Midbrain (tissue), 1 donor: ENCODE results near the gene VIPR2.
"Not testable (repeated sequence)": the region's sequence is repeated elsewhere in the genome, so short reads cannot be mapped to it uniquely, and the experiment has no call there.

Experiments used
- DNase-seq: peaks from one replicate; lab custom pipeline; 2025; lab: John Stamatoyannopoulos, UW

VIPR2 gene

DNA sequence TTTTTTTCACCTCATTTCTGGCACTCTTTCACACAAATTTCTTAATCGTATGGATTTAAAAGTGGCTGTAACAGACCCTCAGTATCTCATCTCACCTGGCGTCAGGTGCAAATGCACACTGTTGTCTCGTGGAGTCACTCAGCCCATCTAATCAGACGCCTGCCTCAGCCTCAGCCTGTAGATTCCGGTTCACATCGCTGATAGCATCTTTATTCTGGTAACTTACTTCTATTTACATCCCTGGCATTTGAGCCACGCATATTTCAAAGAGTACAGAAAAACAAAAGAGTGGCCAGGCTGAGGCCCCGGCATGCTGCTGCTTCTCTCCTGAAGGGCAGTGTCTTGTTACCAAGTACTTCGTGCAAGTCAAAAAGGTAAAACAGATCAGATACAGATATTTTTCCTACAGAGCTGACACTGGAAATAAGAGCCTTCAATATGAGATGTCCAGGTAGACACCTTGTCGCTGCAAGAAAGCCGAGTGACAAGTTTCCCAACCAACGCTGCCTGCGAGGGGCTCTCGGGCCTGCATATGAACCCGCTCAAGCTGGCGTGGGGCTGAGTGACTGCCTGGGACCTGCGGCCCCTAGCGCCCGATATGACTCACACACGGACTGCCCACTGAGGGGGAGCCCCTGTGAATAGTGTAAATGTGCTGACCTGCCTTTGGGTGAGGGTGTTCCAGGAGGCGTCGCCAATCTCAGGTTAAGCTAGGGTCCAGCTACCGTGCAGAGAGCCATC, 4.3 kb downstream of the VIPR2 start:
- DNase-seq = no peak

DNA sequence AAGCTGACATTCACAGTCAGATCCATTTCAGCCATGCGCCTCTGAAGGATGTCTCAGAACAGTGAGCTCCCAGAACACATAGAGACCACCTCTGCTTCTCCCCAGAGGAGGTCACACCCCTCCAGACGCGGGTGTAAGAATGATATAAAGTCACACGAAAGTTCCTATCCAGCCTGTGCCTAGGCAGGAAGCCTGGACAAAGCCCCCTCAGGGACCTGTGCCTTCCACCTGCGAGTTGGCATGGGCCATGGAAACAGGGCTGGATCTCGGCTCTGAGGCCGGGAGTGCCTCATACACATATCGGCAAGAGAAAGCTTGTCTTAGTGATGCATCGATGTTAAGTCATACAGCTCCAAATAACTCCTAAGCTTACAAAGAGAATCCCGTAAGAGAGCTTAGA, 5.0 kb downstream of the VIPR2 start:
- no peak for DNase-seq

DNA sequence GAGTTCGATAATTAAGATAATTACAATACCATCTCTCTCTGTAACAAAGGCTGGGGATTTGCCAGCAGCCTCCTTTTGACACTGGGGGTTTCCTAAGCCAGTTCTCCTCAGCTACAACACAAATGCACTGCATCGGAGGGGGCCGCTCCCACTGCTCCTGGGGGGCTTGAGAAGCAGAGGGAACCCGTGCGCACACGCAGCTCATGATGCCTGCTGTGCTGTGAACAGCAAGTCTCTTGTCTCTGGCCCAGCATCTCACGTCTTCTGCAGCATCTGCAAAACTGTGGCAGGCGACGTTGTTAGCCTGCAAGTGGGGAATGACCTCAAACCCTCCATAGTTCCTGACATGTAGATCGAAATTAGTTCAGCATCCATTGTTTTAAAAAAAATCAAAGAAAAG, 5.5 kb downstream of the VIPR2 start:
- DNase-seq = no peak

DNA sequence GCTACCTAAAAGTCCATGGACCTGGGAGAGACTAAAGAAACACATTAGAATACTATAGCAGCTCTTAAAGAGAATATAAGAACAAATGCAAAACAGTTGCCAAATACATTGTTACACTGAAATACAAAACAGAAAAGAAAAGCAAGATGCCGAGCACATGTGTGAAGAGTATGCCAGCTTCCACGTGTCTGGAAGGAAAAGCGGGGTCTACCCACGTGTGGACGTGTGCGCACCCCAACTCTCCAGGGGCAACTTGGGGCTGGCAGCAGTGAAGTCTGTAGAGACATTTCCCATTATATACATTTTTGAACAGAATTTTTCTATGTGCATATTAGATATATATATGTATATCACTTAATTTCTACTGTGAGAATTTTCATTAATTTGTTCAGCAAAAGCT, 6.2 kb downstream of the VIPR2 start:
- no peak for DNase-seq

GRCh38 chr7:159137906-159138305, 6.8 kb downstream of the VIPR2 start:
- DNase-seq = no peak

- no peak for DNase-seq
Measured at GRCh38 chr7:159136846-159137245, 7.8 kb downstream of the VIPR2 start.

GRCh38 chr7:159136442-159136841, 8.2 kb downstream of the VIPR2 start:
- DNase-seq = no peak

GRCh38 chr7:159136013-159136412, 8.7 kb downstream of the VIPR2 start:
- no peak for DNase-seq

DNA sequence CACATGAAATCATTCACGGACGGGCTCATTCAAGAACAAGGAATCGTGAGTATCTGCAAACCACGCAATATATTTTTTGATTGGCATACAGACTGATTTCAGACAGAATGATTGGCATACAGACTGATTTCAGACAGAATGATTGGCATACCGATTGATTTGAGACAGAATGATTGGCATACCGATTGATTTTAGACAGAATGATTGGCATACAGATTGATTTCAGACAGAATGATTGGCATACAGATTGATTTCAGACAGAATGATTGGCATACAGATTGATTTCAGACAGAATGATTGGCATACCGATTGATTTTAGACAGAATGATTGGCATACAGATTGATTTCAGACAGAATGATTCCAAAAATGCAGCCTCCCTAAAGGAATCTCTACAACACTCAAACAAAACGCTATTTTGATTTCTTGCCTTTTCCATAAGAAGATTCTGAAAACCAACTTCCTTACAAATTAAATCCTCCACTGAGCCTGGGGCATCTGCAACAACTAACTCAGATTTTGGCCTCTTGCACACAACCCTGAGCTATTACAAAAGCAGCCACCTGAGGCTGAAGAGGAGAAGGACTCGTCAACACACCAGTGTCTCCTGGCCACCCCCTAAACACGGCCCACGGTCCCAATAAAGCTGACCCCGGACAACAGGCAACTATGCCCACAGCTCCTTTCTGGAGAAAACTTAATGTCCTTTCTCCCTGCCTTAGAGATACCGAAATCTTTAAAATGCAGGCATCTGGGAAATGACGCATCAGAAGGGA, 11.8 kb downstream of the VIPR2 start:
- DNase-seq = not testable (repeated sequence)

DNA sequence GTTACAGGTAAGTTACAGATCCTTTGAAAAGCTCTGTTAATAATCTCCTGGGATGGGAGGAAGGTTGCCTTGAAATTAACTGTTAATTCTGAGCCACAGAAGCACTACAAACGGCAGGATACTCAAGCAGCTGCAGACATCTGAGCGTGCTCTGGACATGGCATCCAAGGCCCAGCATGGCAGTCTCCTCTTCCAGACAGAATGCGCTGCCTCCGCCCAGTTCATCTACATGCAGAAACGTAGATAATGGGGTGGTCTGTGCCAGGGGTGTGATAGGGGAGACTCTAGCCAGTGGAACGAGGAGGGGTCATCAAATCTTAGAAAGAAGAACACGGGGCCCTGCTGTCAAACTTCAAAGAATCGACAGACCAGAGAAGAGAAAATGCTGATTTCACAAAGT, 13.8 kb downstream of the VIPR2 start:
- DNase-seq = no peak

DNA sequence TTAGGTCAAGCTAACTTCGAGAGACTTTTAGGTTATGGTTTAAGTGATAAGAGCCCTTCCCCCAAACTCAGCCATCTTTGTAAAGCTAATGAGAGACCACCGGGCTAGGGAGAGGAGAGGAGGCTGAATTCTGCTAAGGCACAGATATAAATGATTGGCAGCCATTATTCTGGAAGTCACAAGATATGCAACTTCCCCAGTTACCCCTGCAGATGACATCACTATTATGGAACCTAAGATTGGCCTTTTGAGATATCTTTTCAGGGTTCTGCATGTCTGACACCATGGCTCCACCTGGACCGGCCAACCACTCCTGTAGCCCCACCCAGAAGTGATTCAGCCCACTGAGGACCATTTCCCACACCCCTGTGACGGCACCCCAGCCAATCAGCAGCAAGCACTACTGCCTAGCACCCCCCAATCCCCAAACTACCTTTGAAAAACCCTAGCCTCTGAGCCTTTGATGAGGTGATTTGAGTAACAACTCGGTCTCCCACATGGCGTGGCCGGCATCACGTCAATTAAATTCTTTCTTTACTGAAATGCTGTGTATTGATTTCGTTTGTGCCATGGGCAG, 14.4 kb downstream of the VIPR2 start:
- DNase-seq = no peak

GRCh38 chr7:159128767-159129166, 15.9 kb downstream of the VIPR2 start:
- no peak for DNase-seq

- no peak for DNase-seq
Measured at GRCh38 chr7:159127691-159128642, 16.7 kb downstream of the VIPR2 start.

GRCh38 chr7:159126311-159127260, 18.1 kb downstream of the VIPR2 start:
- no peak for DNase-seq

DNA sequence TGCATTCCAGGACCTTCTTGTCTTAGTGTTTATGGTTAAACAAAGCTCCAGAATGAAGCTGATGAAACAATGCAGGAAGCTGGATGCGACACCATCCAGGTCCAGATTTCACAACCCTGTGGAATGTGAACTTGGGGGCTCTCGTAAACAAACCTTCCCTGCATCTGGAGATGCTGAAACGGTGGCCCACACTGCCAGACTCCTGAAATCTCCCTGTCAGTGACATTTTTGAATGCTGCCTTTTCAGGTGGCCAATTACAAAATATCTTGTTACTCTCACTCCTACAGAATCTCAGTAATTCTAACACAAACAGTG, 18.8 kb downstream of the VIPR2 start:
- no peak for DNase-seq

DNA sequence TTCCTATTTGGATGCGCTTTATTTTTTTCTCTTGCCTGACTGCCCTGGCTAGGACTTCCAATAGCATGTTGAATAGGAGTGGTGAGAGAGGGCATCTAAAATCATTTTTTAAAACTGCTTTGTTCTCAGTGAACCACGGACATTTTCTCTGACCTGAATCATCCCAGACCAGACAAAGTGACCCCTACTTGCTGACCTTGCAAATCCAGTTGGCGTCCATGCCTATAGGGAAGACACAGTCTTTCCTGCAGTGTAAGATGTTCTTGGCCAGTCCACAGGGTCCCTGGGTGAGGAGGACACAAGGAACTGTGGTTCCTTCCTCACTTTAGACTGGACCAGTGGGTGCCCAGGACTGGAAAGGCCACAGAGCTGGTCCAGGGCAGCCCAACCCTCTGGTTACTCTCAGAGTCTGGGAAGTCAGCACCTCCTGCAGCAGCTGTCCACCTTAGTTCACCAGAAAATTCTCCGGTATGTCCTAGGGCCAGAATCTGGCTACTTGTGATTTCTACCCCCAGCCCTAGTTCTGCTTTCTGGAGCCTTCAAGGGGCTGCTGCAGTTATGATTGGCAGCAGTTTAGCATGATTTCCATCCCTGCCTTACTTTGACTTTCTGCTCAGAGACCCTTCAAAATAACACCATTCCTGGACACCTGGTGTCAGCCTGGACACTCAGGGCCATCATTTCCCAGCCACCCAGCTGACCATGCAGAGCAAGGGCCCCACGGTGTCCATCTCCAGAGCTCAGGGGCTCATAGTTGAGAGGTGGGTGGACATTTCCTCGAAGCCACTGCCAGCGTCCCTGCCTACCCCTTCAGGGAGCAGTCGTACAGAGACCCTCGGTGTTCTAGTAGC, 19.3 kb downstream of the VIPR2 start:
- DNase-seq = no peak

GRCh38 chr7:159123793-159124192, 20.9 kb downstream of the VIPR2 start:
- DNase-seq = not testable (repeated sequence)

DNA sequence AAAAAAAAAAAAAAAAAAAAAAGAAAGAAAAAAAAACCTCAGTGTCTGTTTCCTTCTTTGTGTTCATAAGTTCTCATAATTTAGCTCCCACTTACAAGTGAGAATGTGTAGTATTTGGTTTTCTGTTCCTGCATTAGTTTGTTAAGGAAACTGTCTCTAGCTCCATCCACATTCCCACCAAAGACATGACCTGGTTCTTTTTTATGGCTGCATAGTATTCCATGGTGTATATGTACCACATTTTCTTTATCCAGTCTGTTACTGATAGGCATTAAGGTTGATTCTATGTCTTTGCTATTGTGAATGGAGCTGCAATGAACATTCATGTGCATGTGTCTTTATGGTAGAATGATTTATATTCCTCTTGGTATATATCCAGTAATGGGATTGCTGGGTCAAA, 21.4 kb downstream of the VIPR2 start:
- DNase-seq = not testable (repeated sequence)

DNA sequence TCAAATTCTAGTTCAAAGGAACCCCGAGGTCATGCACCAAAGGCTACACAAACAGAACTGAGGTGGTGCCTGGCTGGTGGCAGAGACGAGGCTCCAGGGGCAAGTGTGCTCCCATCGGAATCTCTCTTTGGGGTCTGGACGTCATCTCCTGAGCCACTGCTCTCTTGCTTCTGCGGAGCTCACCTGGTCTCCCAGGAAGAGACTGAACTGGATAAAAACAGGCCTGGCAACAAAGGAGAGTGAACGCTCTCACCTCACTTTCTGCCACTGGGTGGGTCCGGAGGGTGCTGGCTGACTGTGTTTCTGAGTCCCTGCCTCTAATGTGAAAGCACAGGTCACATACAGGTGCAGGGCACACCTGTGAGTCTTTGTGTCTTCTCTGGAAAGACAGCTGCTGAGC, 22.4 kb downstream of the VIPR2 start:
- no peak for DNase-seq

- DNase-seq = no peak
Measured at GRCh38 chr7:159121476-159121875, 23.2 kb downstream of the VIPR2 start.
